Measurements from ENCODE around the gene TTLL11.
A peak's percentile ranks its signal among the peaks of the same experiment; 100 is the strongest.
"Not testable (repeated sequence)": the region's sequence is repeated elsewhere in the genome, so short reads cannot be mapped to it uniquely, and the experiment has no call there.

Gene TTLL11

GRCh38 chr9:122070728-122071515, 22.2 kb downstream of the TTLL11 start:
- no peaks in the 10 kb centered on the region for H3K27me3 Mint-ChIP-seq
- H3K27ac Mint-ChIP-seq: no peak overlapping the region
- no peak overlapping the region for H3K4me3 Mint-ChIP-seq
- no peaks in the 10 kb centered on the region for H3K4me1 Mint-ChIP-seq
- no peaks in the 10 kb centered on the region for H3K36me3 Mint-ChIP-seq
- DNase-seq: no peak
- H3K9me3 Mint-ChIP-seq: no peaks in the 10 kb centered on the region
- CTCF ChIA-PET: no interaction called here

- H3K27me3 Mint-ChIP-seq, H3K4me3 Mint-ChIP-seq, DNase-seq, H3K27ac Mint-ChIP-seq, H3K4me1 Mint-ChIP-seq, H3K9me3 Mint-ChIP-seq, H3K36me3 Mint-ChIP-seq, CTCF ChIA-PET: not testable (repeated sequence)
Measured at GRCh38 chr9:122066680-122067079, 26.4 kb downstream of the TTLL11 start.

- Mint-ChIP-seq H3K36me3 (no peaks in the 10 kb centered on the region), H3K9me3 (no peaks in the 10 kb centered on the region), H3K4me3 (no peak overlapping the region), H3K27me3 (no peaks in the 10 kb centered on the region), H3K4me1 (no peaks in the 10 kb centered on the region), H3K27ac (no peak overlapping the region)
- no peak for DNase-seq
- CTCF ChIA-PET: no interaction called here
Measured at GRCh38 chr9:122065923-122066629, 27.0 kb downstream of the TTLL11 start.

- CTCF ChIA-PET: no interaction called here
- Mint-ChIP-seq H3K27ac (no peak overlapping the region), H3K4me1 (no peaks in the 10 kb centered on the region), H3K9me3 (no peaks in the 10 kb centered on the region), H3K27me3 (no peaks in the 10 kb centered on the region), H3K36me3 (no peaks in the 10 kb centered on the region), H3K4me3 (no peak overlapping the region)
- no peak for DNase-seq
Measured at GRCh38 chr9:122060481-122060880, 32.6 kb downstream of the TTLL11 start.

GRCh38 chr9:122059955-122060324, 33.2 kb downstream of the TTLL11 start:
- H3K27ac Mint-ChIP-seq: peak overlapping the region; percentile 19
- H3K9me3 Mint-ChIP-seq: no peaks in the 10 kb centered on the region
- CTCF ChIA-PET: no interaction called here
- H3K4me1 Mint-ChIP-seq: no peaks in the 10 kb centered on the region
- H3K4me3 Mint-ChIP-seq: no peak overlapping the region
- no peaks in the 10 kb centered on the region for H3K27me3 Mint-ChIP-seq
- H3K36me3 Mint-ChIP-seq: no peaks in the 10 kb centered on the region
- no peak for DNase-seq

- H3K27me3 Mint-ChIP-seq: no peaks in the 10 kb centered on the region
- no peak overlapping the region for H3K27ac Mint-ChIP-seq
- no peak overlapping the region for H3K4me3 Mint-ChIP-seq
- no peak for DNase-seq
- H3K4me1 Mint-ChIP-seq: no peaks in the 10 kb centered on the region
- no peaks in the 10 kb centered on the region for H3K9me3 Mint-ChIP-seq
- H3K36me3 Mint-ChIP-seq: no peaks in the 10 kb centered on the region
- CTCF ChIA-PET: interaction anchor here (0.9 kb wide), 1 partner anchor 292 kb away, joined by 3 read pairs; no protein-coding TSS in a partner anchor
Measured at GRCh38 chr9:122059214-122059954, 33.7 kb downstream of the TTLL11 start.

GRCh38 chr9:122058709-122059108, 34.4 kb downstream of the TTLL11 start:
- Mint-ChIP-seq H3K36me3 (no peaks in the 10 kb centered on the region), H3K27ac (no peak overlapping the region), H3K9me3 (no peaks in the 10 kb centered on the region), H3K4me3 (no peak overlapping the region), H3K4me1 (no peaks in the 10 kb centered on the region), H3K27me3 (no peaks in the 10 kb centered on the region)
- CTCF ChIA-PET: interaction anchor here (0.8 to 0.9 kb wide), 2 partner anchors 14 to 292 kb away, joined by 3 read pairs; no protein-coding TSS in a partner anchor
- no peak for DNase-seq

- CTCF ChIA-PET: interaction anchor here (0.8 kb wide), 1 partner anchor 13 kb away, joined by 3 read pairs; no protein-coding TSS in a partner anchor
- Mint-ChIP-seq H3K27me3 (no peaks in the 10 kb centered on the region), H3K27ac (no peak overlapping the region), H3K4me3 (no peak overlapping the region), H3K36me3 (no peaks in the 10 kb centered on the region), H3K9me3 (no peaks in the 10 kb centered on the region), H3K4me1 (no peaks in the 10 kb centered on the region)
- no peak for DNase-seq
Measured at GRCh38 chr9:122058051-122058450, 35.1 kb downstream of the TTLL11 start.

- CTCF ChIA-PET: no interaction called here
- H3K27ac Mint-ChIP-seq: no peak overlapping the region
- H3K4me1 Mint-ChIP-seq: no peaks in the 10 kb centered on the region
- no peaks in the 10 kb centered on the region for H3K36me3 Mint-ChIP-seq
- no peaks in the 10 kb centered on the region for H3K27me3 Mint-ChIP-seq
- H3K9me3 Mint-ChIP-seq: no peaks in the 10 kb centered on the region
- DNase-seq: no peak
- H3K4me3 Mint-ChIP-seq: no peak overlapping the region
Measured at GRCh38 chr9:122057211-122057610, 35.9 kb downstream of the TTLL11 start.

- no peaks in the 10 kb centered on the region for H3K9me3 Mint-ChIP-seq
- H3K27me3 Mint-ChIP-seq: no peaks in the 10 kb centered on the region
- DNase-seq: peak; percentile 42
- peaks cover 3% of the 10 kb centered on the region for H3K4me1 Mint-ChIP-seq
- CTCF ChIA-PET: no interaction called here
- H3K27ac Mint-ChIP-seq: no peak overlapping the region
- H3K4me3 Mint-ChIP-seq: no peak overlapping the region
- H3K36me3 Mint-ChIP-seq: no peaks in the 10 kb centered on the region
Measured at GRCh38 chr9:122056484-122056883, 36.6 kb downstream of the TTLL11 start.

GRCh38 chr9:122055701-122056100, 37.4 kb downstream of the TTLL11 start:
- Mint-ChIP-seq H3K27ac (no peak overlapping the region), H3K27me3 (no peaks in the 10 kb centered on the region), H3K9me3 (no peaks in the 10 kb centered on the region), H3K4me1 (peaks cover 5% of the 10 kb centered on the region), H3K4me3 (no peak overlapping the region), H3K36me3 (no peaks in the 10 kb centered on the region)
- CTCF ChIA-PET: no interaction called here
- no peak for DNase-seq

- Mint-ChIP-seq H3K36me3 (no peaks in the 10 kb centered on the region), H3K4me3 (no peak overlapping the region), H3K4me1 (peaks cover 5% of the 10 kb centered on the region), H3K27ac (no peak overlapping the region), H3K9me3 (no peaks in the 10 kb centered on the region), H3K27me3 (no peaks in the 10 kb centered on the region)
- CTCF ChIA-PET: no interaction called here
- DNase-seq: no peak
Measured at GRCh38 chr9:122053567-122054350, 39.3 kb downstream of the TTLL11 start.

GRCh38 chr9:122053064-122053463, 40.0 kb downstream of the TTLL11 start:
- no peaks in the 10 kb centered on the region for H3K27me3 Mint-ChIP-seq
- H3K36me3 Mint-ChIP-seq: no peaks in the 10 kb centered on the region
- H3K4me1 Mint-ChIP-seq: peaks cover 5% of the 10 kb centered on the region
- H3K27ac Mint-ChIP-seq: no peak overlapping the region
- no peak for DNase-seq
- H3K9me3 Mint-ChIP-seq: no peaks in the 10 kb centered on the region
- no peak overlapping the region for H3K4me3 Mint-ChIP-seq
- CTCF ChIA-PET: no interaction called here

Measured in activated naive CD4-positive, alpha-beta T cell treated with anti-CD3 and anti-CD28 coated beads, Interleukin-2, amount 10 ng/mL, durations not matched to agents 7 days and 5 days (primary cell).